Measurements from ENCODE around the gene HOXD13.

HOXD13 gene

GRCh38 chr2:176139661-176140512, 47.4 kb downstream of the HOXD13 start:
- Histone ChIP-seq H3K27me3 (ENCODE audit: control insufficient read depth, insufficient read depth, low read length) (peaks cover 100% of the 10 kb centered on the region), H3K9me3 (ENCODE audit: control insufficient read depth, insufficient read depth, low read depth, low read length) (no peaks in the 10 kb centered on the region), H3K27ac (ENCODE audit: low read depth, low read length) (no peak overlapping the region), H3K4me3 (ENCODE audit: low read depth, low read length) (peak overlapping the region; percentile 62), H3K9ac (ENCODE audit: low read length) (peak overlapping the region; percentile 63), H3K36me3 (ENCODE audit: control insufficient read depth, insufficient read depth, low read length) (no peaks in the 10 kb centered on the region), H3K4me1 (ENCODE audit: control insufficient read depth, insufficient read depth, low read length) (peaks cover 9% of the 10 kb centered on the region)

GRCh38 chr2:176140513-176141317, 48.2 kb downstream of the HOXD13 start:
- peak overlapping the region; percentile 28 for H3K9ac ChIP-seq (ENCODE audit: low read length)
- no peaks in the 10 kb centered on the region for H3K9me3 ChIP-seq (ENCODE audit: control insufficient read depth, insufficient read depth, low read depth, low read length)
- H3K4me1 ChIP-seq (ENCODE audit: control insufficient read depth, insufficient read depth, low read length) = peaks cover 4% of the 10 kb centered on the region
- H3K27ac ChIP-seq (ENCODE audit: low read depth, low read length) = no peak overlapping the region
- no peaks in the 10 kb centered on the region for H3K36me3 ChIP-seq (ENCODE audit: control insufficient read depth, insufficient read depth, low read length)
- H3K27me3 ChIP-seq (ENCODE audit: control insufficient read depth, insufficient read depth, low read length) = peaks cover 100% of the 10 kb centered on the region
- H3K4me3 ChIP-seq (ENCODE audit: low read depth, low read length) = peak overlapping the region; percentile 62

GRCh38 chr2:176142281-176142680, 49.8 kb downstream of the HOXD13 start:
- no peak overlapping the region for H3K4me3 ChIP-seq (ENCODE audit: low read depth, low read length)
- H3K9me3 ChIP-seq (ENCODE audit: control insufficient read depth, insufficient read depth, low read depth, low read length) = no peaks in the 10 kb centered on the region
- H3K27me3 ChIP-seq (ENCODE audit: control insufficient read depth, insufficient read depth, low read length) = peaks cover 100% of the 10 kb centered on the region
- no peak overlapping the region for H3K9ac ChIP-seq (ENCODE audit: low read length)
- H3K4me1 ChIP-seq (ENCODE audit: control insufficient read depth, insufficient read depth, low read length) = no peaks in the 10 kb centered on the region; the same call in 1 of the 2 replicates
- no peaks in the 10 kb centered on the region for H3K36me3 ChIP-seq (ENCODE audit: control insufficient read depth, insufficient read depth, low read length)
- no peak overlapping the region for H3K27ac ChIP-seq (ENCODE audit: low read depth, low read length)

Measured in HUES6 (cell line).